Ishikawa (cell line): Measurements from ENCODE around the gene ANTXR1.

Experiments
- CEBPB ChIP-seq: IDR thresholded peaks from 2 replicates; pipeline ENCODE4 v1.6.1; 2012
- CREB1 ChIP-seq: IDR thresholded peaks from 2 replicates; pipeline ENCODE4 v1.6.1; 2012; ENCODE audit warnings: low read depth
- EP300 ChIP-seq: IDR thresholded peaks from 2 replicates; pipeline ENCODE4 v1.6.1; 2012; ENCODE audit warnings: borderline replicate concordance
- TCF12 ChIP-seq: IDR thresholded peaks from 2 replicates; pipeline ENCODE4 v1.6.1; 2012; ENCODE audit warnings: low read depth
- TEAD4 ChIP-seq: IDR thresholded peaks from 2 replicates; pipeline ENCODE4 v1.6.1; 2012
- ZBTB7A ChIP-seq: IDR thresholded peaks from 2 replicates; pipeline ENCODE4 v1.6.1; 2012; ENCODE audit warnings: low read depth
- TF ChIP-seq, protein P1 (sequence below): IDR thresholded peaks from 2 replicates; pipeline ENCODE4 v1.6.1; 2012; ENCODE audit warnings: low read depth, mild to moderate bottlenecking
- TF ChIP-seq, protein P2 (sequence below): IDR thresholded peaks from 2 replicates; pipeline ENCODE4 v1.6.1; 2012

DNA sequence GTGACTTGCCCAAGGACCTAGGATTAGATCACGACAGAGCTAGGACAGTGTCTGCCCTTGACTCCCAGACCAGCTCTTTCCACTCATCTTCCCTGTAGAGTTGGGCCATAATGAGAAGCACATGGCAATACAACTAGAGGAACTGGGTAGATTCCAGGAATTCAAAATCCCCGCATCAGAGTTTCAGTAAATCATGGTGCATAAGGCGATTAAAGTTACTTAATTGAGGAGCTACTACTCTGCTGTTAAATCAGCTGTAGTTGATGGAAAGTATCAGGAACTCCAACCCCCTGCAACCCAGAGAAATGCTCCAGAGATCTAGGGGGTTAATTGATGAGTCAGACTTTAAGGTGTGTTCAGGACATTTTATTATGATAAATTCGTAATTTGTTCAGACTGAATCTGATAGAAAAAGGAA, 5.7 kb downstream of the ANTXR1 start:
- no peak for TF ChIP-seq CREB1
- TF ChIP-seq, protein P1, sequence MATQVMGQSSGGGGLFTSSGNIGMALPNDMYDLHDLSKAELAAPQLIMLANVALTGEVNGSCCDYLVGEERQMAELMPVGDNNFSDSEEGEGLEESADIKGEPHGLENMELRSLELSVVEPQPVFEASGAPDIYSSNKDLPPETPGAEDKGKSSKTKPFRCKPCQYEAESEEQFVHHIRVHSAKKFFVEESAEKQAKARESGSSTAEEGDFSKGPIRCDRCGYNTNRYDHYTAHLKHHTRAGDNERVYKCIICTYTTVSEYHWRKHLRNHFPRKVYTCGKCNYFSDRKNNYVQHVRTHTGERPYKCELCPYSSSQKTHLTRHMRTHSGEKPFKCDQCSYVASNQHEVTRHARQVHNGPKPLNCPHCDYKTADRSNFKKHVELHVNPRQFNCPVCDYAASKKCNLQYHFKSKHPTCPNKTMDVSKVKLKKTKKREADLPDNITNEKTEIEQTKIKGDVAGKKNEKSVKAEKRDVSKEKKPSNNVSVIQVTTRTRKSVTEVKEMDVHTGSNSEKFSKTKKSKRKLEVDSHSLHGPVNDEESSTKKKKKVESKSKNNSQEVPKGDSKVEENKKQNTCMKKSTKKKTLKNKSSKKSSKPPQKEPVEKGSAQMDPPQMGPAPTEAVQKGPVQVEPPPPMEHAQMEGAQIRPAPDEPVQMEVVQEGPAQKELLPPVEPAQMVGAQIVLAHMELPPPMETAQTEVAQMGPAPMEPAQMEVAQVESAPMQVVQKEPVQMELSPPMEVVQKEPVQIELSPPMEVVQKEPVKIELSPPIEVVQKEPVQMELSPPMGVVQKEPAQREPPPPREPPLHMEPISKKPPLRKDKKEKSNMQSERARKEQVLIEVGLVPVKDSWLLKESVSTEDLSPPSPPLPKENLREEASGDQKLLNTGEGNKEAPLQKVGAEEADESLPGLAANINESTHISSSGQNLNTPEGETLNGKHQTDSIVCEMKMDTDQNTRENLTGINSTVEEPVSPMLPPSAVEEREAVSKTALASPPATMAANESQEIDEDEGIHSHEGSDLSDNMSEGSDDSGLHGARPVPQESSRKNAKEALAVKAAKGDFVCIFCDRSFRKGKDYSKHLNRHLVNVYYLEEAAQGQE = no peak
- TF ChIP-seq TCF12 = no peak
- TF ChIP-seq CEBPB = no peak
- TF ChIP-seq, protein P2, sequence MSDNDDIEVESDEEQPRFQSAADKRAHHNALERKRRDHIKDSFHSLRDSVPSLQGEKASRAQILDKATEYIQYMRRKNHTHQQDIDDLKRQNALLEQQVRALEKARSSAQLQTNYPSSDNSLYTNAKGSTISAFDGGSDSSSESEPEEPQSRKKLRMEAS = no peak
- no peak for TF ChIP-seq ZBTB7A
- TF ChIP-seq EP300 = no peak
- no peak for TF ChIP-seq TEAD4
